Mesothelial cell of epicardium (in vitro differentiated cells): Measurements from ENCODE around the gene AFF1. TPM values are rescaled to one million over a fixed set of nuclear protein-coding genes. Genes with fewer than 3 reads are reported as not detected.

Experiments used
- DNase-seq, 2 experiments: peaks; one replicate each; pipeline ENCODE4 v3.0.0; 2021; ENCODE audit warnings: low spot score in 2 of 2; ENCODE audit not compliant: unreplicated experiment in 2 of 2
- H3K27ac Mint-ChIP-seq: 2 replicates; pipeline ENCODE4 v1.8.0; 2021; ENCODE audit warnings: mixed read lengths
- H3K27me3 Mint-ChIP-seq: 2 replicates; pipeline ENCODE4 v1.8.0; 2021; ENCODE audit warnings: low read depth, mixed read lengths
- H3K36me3 Mint-ChIP-seq: 2 replicates; pipeline ENCODE4 v1.8.0; 2021; ENCODE audit warnings: mixed read lengths
- H3K4me1 Mint-ChIP-seq: 2 replicates; pipeline ENCODE4 v1.8.0; 2021; ENCODE audit warnings: mixed read lengths
- H3K4me3 Mint-ChIP-seq: 2 replicates; pipeline ENCODE4 v1.8.0; 2021; ENCODE audit warnings: mild to moderate bottlenecking, moderate library complexity, mixed read lengths
- H3K9me3 Mint-ChIP-seq: 2 replicates; pipeline ENCODE4 v1.8.0; 2021; ENCODE audit warnings: mixed read lengths
- total RNA-seq: library from RNA; stranded (reverse); gene quantifications from 3 replicates; pipeline ENCODE4 v1.2.1, GENCODE V29; 2021
- TF ChIP-seq, protein P1 (sequence below): fragments of 200-600 bp; sonication (generic); IDR thresholded peaks from one replicate; pipeline ENCODE4 v1.5.0; 2021; ENCODE audit warnings: antibody characterized with exemption; ENCODE audit not compliant: unreplicated experiment

The AFF1 gene
- total RNA-seq, 1 donor from 2014 or later = 18.2 TPM

GRCh38 chr4:86961605-86962295, 26.9 kb downstream of the AFF1 start:
- H3K4me3 Mint-ChIP-seq = no peak overlapping the region

DNA sequence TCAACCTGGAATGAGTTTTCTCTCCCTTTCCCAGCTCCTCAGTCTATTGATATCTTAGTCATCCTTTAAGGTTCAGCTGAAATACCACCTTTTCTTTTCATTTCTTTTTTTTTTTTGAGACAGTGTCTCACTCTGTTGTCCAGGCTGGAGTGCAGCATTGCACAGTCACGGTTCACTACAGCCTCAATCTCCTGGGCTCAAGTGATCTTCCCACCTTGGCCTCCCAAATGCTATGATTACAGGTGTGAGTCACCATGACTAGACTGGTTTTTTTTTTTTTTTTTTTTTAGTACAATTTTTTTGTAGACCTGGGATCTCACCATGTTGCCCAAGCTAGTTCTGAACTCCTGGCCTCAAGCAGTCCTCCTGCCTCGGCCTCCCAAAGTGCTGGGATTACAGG, 28.9 kb downstream of the AFF1 start:
- no peaks in the 10 kb centered on the region for H3K27me3 Mint-ChIP-seq
- TF ChIP-seq, protein P1, sequence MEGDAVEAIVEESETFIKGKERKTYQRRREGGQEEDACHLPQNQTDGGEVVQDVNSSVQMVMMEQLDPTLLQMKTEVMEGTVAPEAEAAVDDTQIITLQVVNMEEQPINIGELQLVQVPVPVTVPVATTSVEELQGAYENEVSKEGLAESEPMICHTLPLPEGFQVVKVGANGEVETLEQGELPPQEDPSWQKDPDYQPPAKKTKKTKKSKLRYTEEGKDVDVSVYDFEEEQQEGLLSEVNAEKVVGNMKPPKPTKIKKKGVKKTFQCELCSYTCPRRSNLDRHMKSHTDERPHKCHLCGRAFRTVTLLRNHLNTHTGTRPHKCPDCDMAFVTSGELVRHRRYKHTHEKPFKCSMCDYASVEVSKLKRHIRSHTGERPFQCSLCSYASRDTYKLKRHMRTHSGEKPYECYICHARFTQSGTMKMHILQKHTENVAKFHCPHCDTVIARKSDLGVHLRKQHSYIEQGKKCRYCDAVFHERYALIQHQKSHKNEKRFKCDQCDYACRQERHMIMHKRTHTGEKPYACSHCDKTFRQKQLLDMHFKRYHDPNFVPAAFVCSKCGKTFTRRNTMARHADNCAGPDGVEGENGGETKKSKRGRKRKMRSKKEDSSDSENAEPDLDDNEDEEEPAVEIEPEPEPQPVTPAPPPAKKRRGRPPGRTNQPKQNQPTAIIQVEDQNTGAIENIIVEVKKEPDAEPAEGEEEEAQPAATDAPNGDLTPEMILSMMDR = no peak
- H3K4me1 Mint-ChIP-seq = peaks cover 30% of the 10 kb centered on the region
- no peak for DNase-seq
- H3K36me3 Mint-ChIP-seq = no peaks in the 10 kb centered on the region
- H3K27ac Mint-ChIP-seq = no peak overlapping the region
- no peak overlapping the region for H3K4me3 Mint-ChIP-seq
- H3K9me3 Mint-ChIP-seq = no peaks in the 10 kb centered on the region

More at GRCh38 chr4:86961605-86962295, 26.9 kb downstream of the AFF1 start:
- no peak for DNase-seq
- Mint-ChIP-seq H3K27me3 (no peaks in the 10 kb centered on the region), H3K4me1 (peaks cover 30% of the 10 kb centered on the region), H3K36me3 (peaks cover 2% of the 10 kb centered on the region), H3K27ac (no peak overlapping the region), H3K9me3 (no peaks in the 10 kb centered on the region)
- TF ChIP-seq, protein P1 = no peak

- H3K4me1 Mint-ChIP-seq = peaks cover 19% of the 10 kb centered on the region
- no peaks in the 10 kb centered on the region for H3K36me3 Mint-ChIP-seq
- TF ChIP-seq, protein P1 = no peak
- no peaks in the 10 kb centered on the region for H3K9me3 Mint-ChIP-seq
- no peaks in the 10 kb centered on the region for H3K27me3 Mint-ChIP-seq
- DNase-seq = no peak
- H3K27ac Mint-ChIP-seq = no peak overlapping the region
- H3K4me3 Mint-ChIP-seq = no peak overlapping the region
Measured at GRCh38 chr4:86965019-86965976, 30.5 kb downstream of the AFF1 start.

DNA sequence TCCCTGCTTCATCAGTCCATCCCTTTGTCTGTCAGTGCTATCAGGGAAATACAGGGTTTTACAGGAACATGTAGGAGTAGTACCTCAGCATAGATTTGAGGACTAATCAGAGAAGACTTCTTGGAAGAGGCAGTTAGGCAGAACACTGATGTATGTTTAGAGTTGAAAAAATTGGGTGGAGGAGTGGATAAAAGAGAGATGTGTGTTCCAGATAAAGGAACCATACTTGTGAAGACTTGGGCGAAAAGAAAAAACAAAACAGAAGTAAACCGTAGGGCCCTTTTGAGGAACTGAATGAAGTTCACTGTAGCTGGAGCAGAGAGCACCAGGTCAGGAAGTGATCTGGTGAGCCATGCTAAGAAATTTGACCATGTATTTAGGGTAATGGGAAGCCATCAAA, 32.3 kb downstream of the AFF1 start:
- TF ChIP-seq, protein P1 = no peak
- Mint-ChIP-seq H3K4me3 (no peak overlapping the region), H3K27me3 (no peaks in the 10 kb centered on the region)

GRCh38 chr4:86967798-86968197, 33.0 kb downstream of the AFF1 start:
- H3K27ac Mint-ChIP-seq = no peak overlapping the region
- no peak overlapping the region for H3K4me3 Mint-ChIP-seq
- no peak for DNase-seq
- TF ChIP-seq, protein P1 = no peak
- no peaks in the 10 kb centered on the region for H3K27me3 Mint-ChIP-seq
- peaks cover 10% of the 10 kb centered on the region for H3K4me1 Mint-ChIP-seq
- H3K36me3 Mint-ChIP-seq = no peaks in the 10 kb centered on the region
- H3K9me3 Mint-ChIP-seq = no peaks in the 10 kb centered on the region

More for the DNA sequence above, 32.3 kb downstream of the AFF1 start:
- no peak for DNase-seq
- Mint-ChIP-seq H3K9me3 (no peaks in the 10 kb centered on the region), H3K36me3 (no peaks in the 10 kb centered on the region), H3K4me1 (peaks cover 10% of the 10 kb centered on the region), H3K27ac (no peak overlapping the region)
